ENCODE results near the gene RPL7A. TPM values are rescaled to one million over a fixed set of nuclear protein-coding genes. Genes with fewer than 3 reads are reported as not detected.
"Not testable (repeated sequence)": the region's sequence is repeated elsewhere in the genome, so short reads cannot be mapped to it uniquely, and the experiment has no call there.

The RPL7A gene
- total RNA-seq (2014; rRNA removed; shearing (Covaris generic)), result 2,961 and 2,981 TPM in 2 replicates
- 2,867 and 2,915 TPM in 2 replicates for total RNA-seq (2022)
- Bru-seq, nascent RNA, result percentile 100 among the genes with signal in this experiment
- percentile 100 among the genes with signal in this experiment for BruChase-seq, experiment 1, labeled RNA remaining after a 6-hour chase
- BruChase-seq, experiment 2, labeled RNA remaining after a 2-hour chase, result percentile 100 among the genes with signal in this experiment
- long read RNA-seq, transcript RPL7A-205 (8 exons, 941 nt), result minor isoform, 8 of 333 reads
- long read RNA-seq, transcript RPL7A-208 (2 exons, 374 nt), result minor isoform, 5 of 333 reads
- long read RNA-seq, transcript RPL7A-202 (8 exons, 891 nt), result major isoform, 106 of 333 reads
- long read RNA-seq, partial matches to known transcripts, result 203 of 333 reads
- long read RNA-seq, other reads (novel, unspliced or antisense), result 10 of 333 reads

DNA sequence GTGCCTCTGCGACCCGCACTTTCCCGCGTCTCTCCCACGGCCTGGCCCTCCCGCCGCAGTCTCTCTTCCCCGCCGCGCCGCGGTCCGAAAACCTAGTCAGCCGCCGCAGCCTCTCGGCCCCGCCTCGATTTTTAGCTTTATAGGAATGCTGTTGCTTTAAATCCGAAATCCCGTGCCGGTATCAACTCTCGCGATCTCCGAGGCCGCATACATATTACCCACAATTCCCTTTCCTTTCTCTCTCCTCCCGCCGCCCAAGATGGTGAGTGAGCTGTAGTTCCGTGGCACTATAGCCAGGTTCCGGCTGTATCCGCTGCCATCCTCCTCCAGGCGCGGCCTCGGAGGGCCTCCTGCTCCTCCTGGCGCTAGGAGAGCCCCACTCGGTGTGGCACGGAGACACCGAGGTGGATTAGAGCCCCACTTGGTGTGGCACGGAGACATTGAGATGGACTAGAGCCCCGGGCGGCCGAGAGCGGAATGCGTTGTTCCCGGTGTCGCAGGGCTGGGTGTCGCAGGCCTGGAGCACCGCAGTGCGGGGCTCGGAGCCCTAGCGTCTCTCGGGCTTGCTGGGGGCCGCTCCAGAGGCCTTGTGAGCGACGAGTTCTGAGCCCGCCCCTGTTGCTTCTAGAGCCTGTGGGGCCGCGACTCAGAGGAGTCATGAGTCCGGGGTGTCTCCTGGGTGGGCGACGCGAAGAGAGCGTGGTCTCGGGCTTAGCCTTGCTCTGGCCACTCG, at the start of gene RPL7A, which contains the start of gene MED22:
Gene RPL7A, plus strand, starts transcription at position 234 of the 733 bp plus-strand sequence. Its CDS starts 26 bp downstream, at position 260.
Gene MED22, minus strand, starts transcription at position 147 of the 733 bp plus-strand sequence. CDS start 1,469 bp downstream, outside the sequence.
- TF ChIP-seq, protein P1, sequence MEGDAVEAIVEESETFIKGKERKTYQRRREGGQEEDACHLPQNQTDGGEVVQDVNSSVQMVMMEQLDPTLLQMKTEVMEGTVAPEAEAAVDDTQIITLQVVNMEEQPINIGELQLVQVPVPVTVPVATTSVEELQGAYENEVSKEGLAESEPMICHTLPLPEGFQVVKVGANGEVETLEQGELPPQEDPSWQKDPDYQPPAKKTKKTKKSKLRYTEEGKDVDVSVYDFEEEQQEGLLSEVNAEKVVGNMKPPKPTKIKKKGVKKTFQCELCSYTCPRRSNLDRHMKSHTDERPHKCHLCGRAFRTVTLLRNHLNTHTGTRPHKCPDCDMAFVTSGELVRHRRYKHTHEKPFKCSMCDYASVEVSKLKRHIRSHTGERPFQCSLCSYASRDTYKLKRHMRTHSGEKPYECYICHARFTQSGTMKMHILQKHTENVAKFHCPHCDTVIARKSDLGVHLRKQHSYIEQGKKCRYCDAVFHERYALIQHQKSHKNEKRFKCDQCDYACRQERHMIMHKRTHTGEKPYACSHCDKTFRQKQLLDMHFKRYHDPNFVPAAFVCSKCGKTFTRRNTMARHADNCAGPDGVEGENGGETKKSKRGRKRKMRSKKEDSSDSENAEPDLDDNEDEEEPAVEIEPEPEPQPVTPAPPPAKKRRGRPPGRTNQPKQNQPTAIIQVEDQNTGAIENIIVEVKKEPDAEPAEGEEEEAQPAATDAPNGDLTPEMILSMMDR (conservative IDR thresholded peaks at IDR 0.05; ENCODE audit: low read length), result no peak
- no peak for TF ChIP-seq EZH2phosphoT487 (IDR thresholded peaks at IDR 0.05; ENCODE audit: borderline replicate concordance, low read depth, low read length)
- Histone ChIP-seq H3K4me1 (ENCODE audit: insufficient read depth, low read length, poor library complexity, severe bottlenecking) (peaks cover 35% of the 10 kb centered on the region), H3K36me3 (ENCODE audit: insufficient read depth, low read length) (peaks cover 84% of the 10 kb centered on the region), H3K4me2 (ENCODE audit: low read length) (peak within 1 kb of the TSS; percentile 99), H2AFZ (ENCODE audit: low read length) (peak within 1 kb of the TSS; percentile 33; the same call in 1 of the 2 replicates), H3K9me3 (ENCODE audit: low read length) (no peaks in the 10 kb centered on the region), H3K27ac (ENCODE audit: low read depth, low read length, poor library complexity, severe bottlenecking) (peak within 1 kb of the TSS; percentile 87), H4K20me1 (ENCODE audit: insufficient read depth, low read length) (peaks cover 17% of the 10 kb centered on the region), H3K79me2 (ENCODE audit: insufficient read depth, low read depth, low read length) (peaks cover 50% of the 10 kb centered on the region), H3K9me2 (ENCODE audit: insufficient read depth, low read length) (no peaks in the 10 kb centered on the region), H3K4me3 (ENCODE audit: low read depth, low read length, poor library complexity, severe bottlenecking) (peak within 1 kb of the TSS; percentile 99)
- peak; percentile 96 for DNase-seq (ENCODE audit: low spot score)
- no TSS peak for BruUV-seq (replicated peaks)
- CTCF ChIA-PET (ENCODE audit: unreplicated experiment), result no interaction called here
- POLR2A ChIA-PET, result interaction anchor here (0.6 to 0.7 kb wide), 2 partner anchors 13 to 786 kb away, joined by 3 to 4 read pairs; no protein-coding TSS in a partner anchor
- intact Hi-C loops (cut with micrococcal nuclease; ENCODE audit: unreplicated experiment), result loop anchor here (2.0 to 5.0 kb wide), 2 partner anchors 69 to 139 kb away; partner anchors contain the start of gene REXO4

DNA sequence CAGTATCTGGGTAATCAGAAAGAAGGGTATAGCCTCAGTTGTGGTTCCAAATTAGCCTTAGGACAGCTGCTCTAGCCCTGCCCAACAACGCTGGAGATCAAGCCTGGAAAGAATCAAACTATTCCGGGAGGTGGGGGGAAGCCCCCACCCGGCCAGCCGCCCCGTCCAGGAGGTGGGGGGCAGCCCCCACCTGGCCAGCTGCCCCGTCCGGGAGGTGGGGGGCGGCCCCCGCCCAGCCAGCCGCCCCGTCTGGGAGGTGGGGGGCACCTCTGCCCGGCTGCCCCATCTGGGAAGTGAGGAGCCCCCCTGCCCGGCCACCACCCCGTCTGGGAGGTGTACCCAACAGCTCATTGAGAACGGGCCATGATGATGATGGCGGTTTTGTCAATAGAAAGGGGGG, 48.0 kb upstream of the RPL7A start:
- DNase-seq (ENCODE audit: low spot score); H3K27ac ChIP-seq (ENCODE audit: low read depth, low read length, poor library complexity, severe bottlenecking); H3K36me3 ChIP-seq (ENCODE audit: insufficient read depth, low read length); CTCF ChIA-PET (ENCODE audit: unreplicated experiment); H3K4me3 ChIP-seq (ENCODE audit: low read depth, low read length, poor library complexity, severe bottlenecking); H3K9me2 ChIP-seq (ENCODE audit: insufficient read depth, low read length); POLR2A ChIA-PET; H2AFZ ChIP-seq (ENCODE audit: low read length); H4K20me1 ChIP-seq (ENCODE audit: insufficient read depth, low read length); H3K9me3 ChIP-seq (ENCODE audit: low read length); H3K79me2 ChIP-seq (ENCODE audit: insufficient read depth, low read depth, low read length); BruUV-seq (replicated peaks); H3K4me1 ChIP-seq (ENCODE audit: insufficient read depth, low read length, poor library complexity, severe bottlenecking); intact Hi-C loops (cut with micrococcal nuclease; ENCODE audit: unreplicated experiment); H3K4me2 ChIP-seq (ENCODE audit: low read length): not testable (repeated sequence)

Measured in OCI-LY7 (cell line).